ENCODE data around the gene KCNA3. TPM values are rescaled to one million over a fixed set of nuclear protein-coding genes. Genes with fewer than 3 reads are reported as not detected.

Gene KCNA3
- total and polyA plus RNA-seq, 9 of the 15 experiments (the other 6 are each of a cell fraction or from before 2014, with no cell fraction given): not detected

GRCh38 chr1:110714374-110714995, 39.7 kb upstream of the KCNA3 start (continued):
- no peak for TF ChIP-seq E2F8 (IDR thresholded peaks at IDR 0.05; ENCODE audit: low read depth, partially characterized antibody)
- no peak for TF ChIP-seq CHD4 (IDR thresholded peaks at IDR 0.05; ENCODE audit: insufficient read depth, insufficient replicate concordance, low read depth, low read length, poor library complexity, severe bottlenecking)
- no peak for TF ChIP-seq CHD2 (IDR thresholded peaks at IDR 0.05; ENCODE audit: low read depth, low read length)
- TF ChIP-seq, protein P1, sequence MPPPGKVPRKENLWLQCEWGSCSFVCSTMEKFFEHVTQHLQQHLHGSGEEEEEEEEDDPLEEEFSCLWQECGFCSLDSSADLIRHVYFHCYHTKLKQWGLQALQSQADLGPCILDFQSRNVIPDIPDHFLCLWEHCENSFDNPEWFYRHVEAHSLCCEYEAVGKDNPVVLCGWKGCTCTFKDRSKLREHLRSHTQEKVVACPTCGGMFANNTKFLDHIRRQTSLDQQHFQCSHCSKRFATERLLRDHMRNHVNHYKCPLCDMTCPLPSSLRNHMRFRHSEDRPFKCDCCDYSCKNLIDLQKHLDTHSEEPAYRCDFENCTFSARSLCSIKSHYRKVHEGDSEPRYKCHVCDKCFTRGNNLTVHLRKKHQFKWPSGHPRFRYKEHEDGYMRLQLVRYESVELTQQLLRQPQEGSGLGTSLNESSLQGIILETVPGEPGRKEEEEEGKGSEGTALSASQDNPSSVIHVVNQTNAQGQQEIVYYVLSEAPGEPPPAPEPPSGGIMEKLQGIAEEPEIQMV (tag; conservative IDR thresholded peaks at IDR 0.05; ENCODE audit: low read depth): no peak
- TF ChIP-seq TAF9B (IDR thresholded peaks at IDR 0.05; ENCODE audit: partially characterized antibody): no peak
- no peak for TF ChIP-seq STAT6 (CRISPR knock-in tag; IDR thresholded peaks at IDR 0.05)
- TF ChIP-seq SAFB (IDR thresholded peaks at IDR 0.05; ENCODE audit: borderline replicate concordance, low read depth, low read length): no peak
- TF ChIP-seq MEF2A (IDR thresholded peaks at IDR 0.05; ENCODE audit: control insufficient read depth, low read depth, low read length): no peak
- TF ChIP-seq, protein P2, sequence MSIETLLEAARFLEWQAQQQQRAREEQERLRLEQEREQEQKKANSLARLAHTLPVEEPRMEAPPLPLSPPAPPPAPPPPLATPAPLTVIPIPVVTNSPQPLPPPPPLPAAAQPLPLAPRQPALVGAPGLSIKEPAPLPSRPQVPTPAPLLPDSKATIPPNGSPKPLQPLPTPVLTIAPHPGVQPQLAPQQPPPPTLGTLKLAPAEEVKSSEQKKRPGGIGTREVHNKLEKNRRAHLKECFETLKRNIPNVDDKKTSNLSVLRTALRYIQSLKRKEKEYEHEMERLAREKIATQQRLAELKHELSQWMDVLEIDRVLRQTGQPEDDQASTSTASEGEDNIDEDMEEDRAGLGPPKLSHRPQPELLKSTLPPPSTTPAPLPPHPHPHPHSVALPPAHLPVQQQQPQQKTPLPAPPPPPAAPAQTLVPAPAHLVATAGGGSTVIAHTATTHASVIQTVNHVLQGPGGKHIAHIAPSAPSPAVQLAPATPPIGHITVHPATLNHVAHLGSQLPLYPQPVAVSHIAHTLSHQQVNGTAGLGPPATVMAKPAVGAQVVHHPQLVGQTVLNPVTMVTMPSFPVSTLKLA (conservative IDR thresholded peaks at IDR 0.05): no peak
- TF ChIP-seq IFI16 (CRISPR knock-in tag; IDR thresholded peaks at IDR 0.05): no peak
- peak; percentile 7 for TF ChIP-seq MEIS2 (IDR thresholded peaks at IDR 0.05; ENCODE audit: partially characterized antibody)
- TF ChIP-seq ZNF24 (IDR thresholded peaks at IDR 0.05): no peak
- TF ChIP-seq, protein P3, sequence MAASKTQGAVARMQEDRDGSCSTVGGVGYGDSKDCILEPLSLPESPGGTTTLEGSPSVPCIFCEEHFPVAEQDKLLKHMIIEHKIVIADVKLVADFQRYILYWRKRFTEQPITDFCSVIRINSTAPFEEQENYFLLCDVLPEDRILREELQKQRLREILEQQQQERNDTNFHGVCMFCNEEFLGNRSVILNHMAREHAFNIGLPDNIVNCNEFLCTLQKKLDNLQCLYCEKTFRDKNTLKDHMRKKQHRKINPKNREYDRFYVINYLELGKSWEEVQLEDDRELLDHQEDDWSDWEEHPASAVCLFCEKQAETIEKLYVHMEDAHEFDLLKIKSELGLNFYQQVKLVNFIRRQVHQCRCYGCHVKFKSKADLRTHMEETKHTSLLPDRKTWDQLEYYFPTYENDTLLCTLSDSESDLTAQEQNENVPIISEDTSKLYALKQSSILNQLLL (CRISPR knock-in tag; IDR thresholded peaks at IDR 0.05; ENCODE audit: borderline replicate concordance): no peak
